Measurements from ENCODE around the gene GLB1L2.
"Not testable (repeated sequence)": the region's sequence is repeated elsewhere in the genome, so short reads cannot be mapped to it uniquely, and the experiment has no call there.

Gene GLB1L2, protein sequence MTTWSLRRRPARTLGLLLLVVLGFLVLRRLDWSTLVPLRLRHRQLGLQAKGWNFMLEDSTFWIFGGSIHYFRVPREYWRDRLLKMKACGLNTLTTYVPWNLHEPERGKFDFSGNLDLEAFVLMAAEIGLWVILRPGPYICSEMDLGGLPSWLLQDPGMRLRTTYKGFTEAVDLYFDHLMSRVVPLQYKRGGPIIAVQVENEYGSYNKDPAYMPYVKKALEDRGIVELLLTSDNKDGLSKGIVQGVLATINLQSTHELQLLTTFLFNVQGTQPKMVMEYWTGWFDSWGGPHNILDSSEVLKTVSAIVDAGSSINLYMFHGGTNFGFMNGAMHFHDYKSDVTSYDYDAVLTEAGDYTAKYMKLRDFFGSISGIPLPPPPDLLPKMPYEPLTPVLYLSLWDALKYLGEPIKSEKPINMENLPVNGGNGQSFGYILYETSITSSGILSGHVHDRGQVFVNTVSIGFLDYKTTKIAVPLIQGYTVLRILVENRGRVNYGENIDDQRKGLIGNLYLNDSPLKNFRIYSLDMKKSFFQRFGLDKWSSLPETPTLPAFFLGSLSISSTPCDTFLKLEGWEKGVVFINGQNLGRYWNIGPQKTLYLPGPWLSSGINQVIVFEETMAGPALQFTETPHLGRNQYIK

DNA sequence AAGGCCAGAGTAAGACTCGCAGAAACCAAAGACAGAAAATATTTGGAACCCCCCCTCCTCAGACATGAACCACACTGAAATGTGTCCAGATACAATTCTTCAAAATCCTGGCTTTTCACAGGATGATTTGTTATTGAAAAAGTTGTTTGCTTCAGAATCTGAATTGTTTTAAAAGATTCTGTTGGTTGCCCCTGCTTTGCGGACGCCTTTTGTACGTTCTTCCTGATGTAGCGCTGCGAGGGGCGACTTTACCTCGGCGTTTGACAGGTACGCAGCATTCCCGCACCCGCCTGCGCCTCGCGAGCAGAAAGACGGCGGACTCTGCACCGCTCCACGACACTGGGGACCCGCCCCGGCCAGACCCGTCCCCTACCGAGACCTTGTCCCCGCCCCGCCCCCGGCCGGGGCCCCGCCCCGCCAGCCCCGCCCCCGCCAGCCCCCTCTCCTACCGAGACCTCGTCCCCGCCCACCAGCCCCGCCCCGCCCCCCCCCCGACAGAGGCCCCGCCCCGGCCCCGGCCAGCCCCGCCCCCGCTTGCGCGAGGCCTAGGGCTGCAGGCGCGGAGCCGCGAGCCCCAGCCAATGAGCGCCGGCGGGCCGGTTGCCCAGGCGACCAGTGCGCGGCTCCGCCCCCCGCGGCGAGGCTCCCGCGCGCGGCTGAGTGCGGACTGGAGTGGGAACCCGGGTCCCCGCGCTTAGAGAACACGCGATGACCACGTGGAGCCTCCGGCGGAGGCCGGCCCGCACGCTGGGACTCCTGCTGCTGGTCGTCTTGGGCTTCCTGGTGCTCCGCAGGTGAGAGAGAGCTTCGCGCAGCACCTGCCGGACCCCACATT lies at the start of gene GLB1L2:
Gene GLB1L2, plus strand, starts transcription at position 635 of the 835 bp plus-strand sequence. Its CDS starts 74 bp downstream, at position 709.
- peak within 1 kb of the TSS; percentile 69 for H3K4me3 ChIP-seq (ENCODE audit: low read length)
- no peaks in the 10 kb centered on the region for H3K9me3 ChIP-seq (ENCODE audit: control insufficient read depth, low read depth, low read length)
- peak within 1 kb of the TSS; percentile 34 for H3K9ac ChIP-seq (ENCODE audit: low read length)

DNA sequence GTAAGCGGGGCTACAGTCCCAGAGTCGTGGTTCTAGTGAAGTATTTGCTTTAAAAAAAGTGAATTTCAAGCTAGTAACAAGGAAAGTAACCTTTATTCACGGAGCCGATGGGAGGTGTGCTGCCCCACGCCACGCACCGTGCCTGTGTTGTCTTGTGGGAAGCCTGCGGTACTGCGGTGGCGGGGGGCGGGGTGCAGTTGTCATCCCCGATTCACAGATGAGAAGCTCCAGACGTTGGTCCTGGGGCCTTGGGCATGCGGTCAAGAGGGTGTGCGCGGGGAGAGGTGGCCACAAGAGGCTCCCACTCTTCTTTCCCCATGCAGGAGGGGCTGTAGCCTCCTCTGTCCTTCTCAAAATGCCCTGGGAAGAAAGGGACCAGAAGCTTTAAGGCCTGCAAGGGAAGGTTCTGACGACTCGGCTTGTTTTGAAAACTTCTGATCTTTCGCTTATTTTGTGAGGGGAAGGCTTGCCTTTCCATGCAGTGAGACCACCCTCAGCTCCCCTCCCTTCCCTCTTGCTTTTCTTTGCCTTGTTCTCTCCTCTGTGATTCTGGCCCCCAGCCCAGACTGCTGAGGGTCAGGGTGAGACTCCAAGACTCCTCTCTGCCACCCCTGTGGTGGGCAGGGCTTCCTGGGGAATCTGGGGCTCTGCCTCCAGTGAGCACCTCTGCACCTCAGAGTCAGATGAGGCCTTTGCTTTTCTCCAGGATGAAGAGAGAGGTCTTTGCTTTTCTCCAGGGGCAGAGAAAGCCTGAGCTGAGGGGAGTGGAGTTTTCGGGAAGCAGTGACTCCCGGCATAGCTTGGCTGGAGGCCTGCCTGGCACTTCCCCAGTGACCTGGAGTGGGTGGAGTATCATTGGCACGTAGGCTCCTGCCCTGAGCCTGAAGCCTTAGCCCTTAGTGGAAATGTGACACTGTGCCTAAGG lies 49.4 kb upstream of the GLB1L2 start:
- H3K4me3 ChIP-seq (ENCODE audit: low read length): no peak overlapping the region
- no peaks in the 10 kb centered on the region for H3K9me3 ChIP-seq (ENCODE audit: control insufficient read depth, low read depth, low read length)
- peaks cover 14% of the 10 kb centered on the region for H3K27me3 ChIP-seq (ENCODE audit: control insufficient read depth, insufficient read depth, low read length)
- H3K27ac ChIP-seq (ENCODE audit: low read length): no peak overlapping the region
- no peak overlapping the region for H3K9ac ChIP-seq (ENCODE audit: low read length)
- H3K36me3 ChIP-seq (ENCODE audit: control insufficient read depth, low read depth, low read length): peaks cover 8% of the 10 kb centered on the region
- H3K4me1 ChIP-seq (ENCODE audit: control insufficient read depth, low read depth, low read length): no peaks in the 10 kb centered on the region

More for the DNA sequence above, at the start of gene GLB1L2:
- H3K4me1 ChIP-seq (ENCODE audit: control insufficient read depth, low read depth, low read length): peaks cover 11% of the 10 kb centered on the region
- H3K27ac ChIP-seq (ENCODE audit: low read length): no peak within 1 kb of the TSS
- H3K27me3 ChIP-seq (ENCODE audit: control insufficient read depth, insufficient read depth, low read length): peaks cover 40% of the 10 kb centered on the region
- H3K36me3 ChIP-seq (ENCODE audit: control insufficient read depth, low read depth, low read length): no peaks in the 10 kb centered on the region

DNA sequence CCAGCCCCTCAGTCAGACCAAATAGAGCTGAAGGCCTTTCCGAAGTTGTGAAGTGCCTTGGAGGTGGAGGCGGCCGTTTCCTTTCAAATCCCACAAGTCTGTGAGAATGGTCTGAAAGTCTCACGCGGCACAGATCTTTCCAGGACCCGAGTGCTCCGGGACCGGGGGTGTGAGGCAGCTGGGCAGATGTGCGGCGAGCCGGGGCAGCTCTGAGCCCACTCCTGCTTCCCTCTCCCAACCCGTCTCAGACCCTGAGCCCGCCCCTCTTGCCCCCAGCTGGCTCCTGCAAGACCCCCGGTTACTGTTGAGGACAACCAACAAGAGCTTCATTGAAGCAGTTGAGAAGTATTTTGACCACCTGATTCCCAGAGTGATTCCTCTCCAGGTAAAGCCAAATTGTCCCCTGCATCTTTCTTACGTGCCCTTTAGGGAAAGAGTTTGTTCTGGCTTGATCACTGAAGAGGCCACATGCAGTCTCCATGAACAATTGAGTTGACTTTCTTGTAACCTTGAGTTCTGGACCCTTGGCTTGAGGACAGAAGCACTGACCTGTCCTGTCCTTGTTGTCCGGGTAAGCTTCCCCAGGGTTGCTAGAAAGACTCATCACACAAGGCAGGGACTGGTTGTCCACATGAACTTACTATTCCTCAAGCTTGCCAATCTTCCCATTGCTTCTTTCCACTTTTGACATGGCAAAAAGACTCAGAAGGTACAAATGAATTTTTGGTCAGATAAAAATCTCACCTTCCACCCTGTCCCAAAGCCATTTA lies 48.1 kb upstream of the GLB1L2 start:
- H3K36me3 ChIP-seq (ENCODE audit: control insufficient read depth, low read depth, low read length): peaks cover 8% of the 10 kb centered on the region
- H3K27ac ChIP-seq (ENCODE audit: low read length): no peak overlapping the region
- no peak overlapping the region for H3K9ac ChIP-seq (ENCODE audit: low read length)
- H3K9me3 ChIP-seq (ENCODE audit: control insufficient read depth, low read depth, low read length): no peaks in the 10 kb centered on the region
- H3K4me3 ChIP-seq (ENCODE audit: low read length): no peak overlapping the region
- peaks cover 1% of the 10 kb centered on the region for H3K27me3 ChIP-seq (ENCODE audit: control insufficient read depth, insufficient read depth, low read length)
- H3K4me1 ChIP-seq (ENCODE audit: control insufficient read depth, low read depth, low read length): no peaks in the 10 kb centered on the region

DNA sequence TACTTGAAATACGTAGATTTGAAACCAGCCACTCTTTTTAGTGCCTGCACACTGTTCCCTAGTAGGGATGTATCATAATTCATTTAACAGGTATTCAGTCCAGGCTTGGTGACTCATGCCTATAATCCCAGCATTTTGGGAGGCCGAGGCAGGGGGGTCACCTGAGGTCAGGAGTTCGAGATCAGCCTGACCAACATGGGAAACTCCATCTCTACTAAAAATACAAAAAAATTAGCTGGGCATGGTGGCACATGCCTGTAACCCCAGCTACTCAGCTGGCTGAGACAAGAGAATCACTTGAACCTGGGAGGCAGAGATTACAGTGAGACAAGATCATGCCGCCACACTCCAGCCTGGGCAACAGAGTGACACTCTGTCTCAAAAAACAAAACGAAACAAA lies 47.4 kb upstream of the GLB1L2 start:
- H3K9me3 ChIP-seq (ENCODE audit: control insufficient read depth, low read depth, low read length); H3K9ac ChIP-seq (ENCODE audit: low read length); H3K4me1 ChIP-seq (ENCODE audit: control insufficient read depth, low read depth, low read length); H3K27ac ChIP-seq (ENCODE audit: low read length); H3K4me3 ChIP-seq (ENCODE audit: low read length); H3K36me3 ChIP-seq (ENCODE audit: control insufficient read depth, low read depth, low read length); H3K27me3 ChIP-seq (ENCODE audit: control insufficient read depth, insufficient read depth, low read length): not testable (repeated sequence)

DNA sequence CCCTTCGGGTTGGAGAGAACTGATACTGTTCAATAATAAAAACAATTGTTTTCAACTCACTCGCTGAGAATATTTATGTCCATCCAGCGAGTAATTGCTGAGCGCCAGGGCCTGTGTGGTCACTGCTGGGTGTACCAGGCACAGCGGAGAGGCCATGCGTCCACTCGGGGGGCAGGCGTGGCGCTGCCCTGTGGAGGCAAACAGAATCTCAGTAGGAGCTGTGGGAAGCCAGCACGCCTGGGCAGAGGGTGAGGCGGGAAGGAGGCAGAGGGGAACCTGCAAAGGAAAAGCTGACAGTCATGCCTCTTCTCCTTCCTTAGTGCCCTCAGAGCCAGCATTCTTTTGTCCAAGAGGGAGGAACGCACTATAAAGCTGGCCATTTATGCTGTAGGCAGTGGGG lies 44.2 kb upstream of the GLB1L2 start:
- no peaks in the 10 kb centered on the region for H3K27me3 ChIP-seq (ENCODE audit: control insufficient read depth, insufficient read depth, low read length)
- no peaks in the 10 kb centered on the region for H3K4me1 ChIP-seq (ENCODE audit: control insufficient read depth, low read depth, low read length)
- H3K36me3 ChIP-seq (ENCODE audit: control insufficient read depth, low read depth, low read length): peaks cover 11% of the 10 kb centered on the region
- no peak overlapping the region for H3K9ac ChIP-seq (ENCODE audit: low read length)
- H3K27ac ChIP-seq (ENCODE audit: low read length): no peak overlapping the region
- H3K9me3 ChIP-seq (ENCODE audit: control insufficient read depth, low read depth, low read length): no peaks in the 10 kb centered on the region
- no peak overlapping the region for H3K4me3 ChIP-seq (ENCODE audit: low read length)

DNA sequence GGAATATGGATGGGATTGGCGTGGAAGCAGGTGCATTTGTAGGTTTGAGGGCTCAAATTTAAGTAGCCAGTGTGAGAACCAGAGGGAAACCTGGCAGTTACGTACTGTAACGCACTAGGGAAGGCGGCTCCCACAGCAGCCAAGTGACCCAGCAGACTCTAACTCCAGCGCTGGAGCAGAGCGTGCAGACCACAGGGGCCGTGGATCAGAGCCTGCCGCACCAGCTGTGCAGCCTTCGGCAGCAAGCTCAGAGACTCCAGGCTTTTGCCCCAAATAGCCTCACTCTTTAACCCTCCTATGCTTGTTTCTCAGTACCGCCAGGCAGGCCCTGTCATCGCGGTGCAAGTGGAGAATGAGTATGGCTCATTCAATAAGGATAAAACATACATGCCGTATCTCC lies 43.3 kb upstream of the GLB1L2 start:
- Histone ChIP-seq H3K36me3 (ENCODE audit: control insufficient read depth, low read depth, low read length) (peaks cover 11% of the 10 kb centered on the region), H3K9ac (ENCODE audit: low read length) (no peak overlapping the region), H3K9me3 (ENCODE audit: control insufficient read depth, low read depth, low read length) (no peaks in the 10 kb centered on the region), H3K4me1 (ENCODE audit: control insufficient read depth, low read depth, low read length) (no peaks in the 10 kb centered on the region), H3K27me3 (ENCODE audit: control insufficient read depth, insufficient read depth, low read length) (no peaks in the 10 kb centered on the region), H3K27ac (ENCODE audit: low read length) (no peak overlapping the region), H3K4me3 (ENCODE audit: low read length) (no peak overlapping the region)

DNA sequence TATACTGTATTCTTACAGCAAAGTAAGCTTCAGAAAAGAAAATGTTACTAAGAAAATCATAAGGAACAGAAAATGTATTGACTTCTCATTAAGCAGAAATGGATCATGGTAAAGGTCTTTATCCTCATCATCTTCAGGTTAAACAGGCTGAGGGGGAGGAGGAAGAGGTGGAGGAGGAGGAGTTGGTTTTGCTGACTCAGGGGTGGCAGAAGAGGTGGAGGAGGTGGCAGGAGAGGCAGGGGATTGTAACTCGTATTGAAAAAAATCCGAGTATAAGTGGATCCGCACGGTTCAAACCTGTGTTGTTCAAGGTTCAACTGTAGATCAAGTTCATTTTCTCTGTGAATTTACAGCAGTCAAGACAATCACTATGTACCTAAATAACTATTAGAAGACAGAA lies 42.6 kb upstream of the GLB1L2 start:
- H3K27ac ChIP-seq (ENCODE audit: low read length): no peak overlapping the region
- peaks cover 5% of the 10 kb centered on the region for H3K36me3 ChIP-seq (ENCODE audit: control insufficient read depth, low read depth, low read length)
- H3K9me3 ChIP-seq (ENCODE audit: control insufficient read depth, low read depth, low read length): no peaks in the 10 kb centered on the region
- H3K9ac ChIP-seq (ENCODE audit: low read length): no peak overlapping the region
- no peak overlapping the region for H3K4me3 ChIP-seq (ENCODE audit: low read length)
- H3K27me3 ChIP-seq (ENCODE audit: control insufficient read depth, insufficient read depth, low read length): no peaks in the 10 kb centered on the region
- H3K4me1 ChIP-seq (ENCODE audit: control insufficient read depth, low read depth, low read length): no peaks in the 10 kb centered on the region

DNA sequence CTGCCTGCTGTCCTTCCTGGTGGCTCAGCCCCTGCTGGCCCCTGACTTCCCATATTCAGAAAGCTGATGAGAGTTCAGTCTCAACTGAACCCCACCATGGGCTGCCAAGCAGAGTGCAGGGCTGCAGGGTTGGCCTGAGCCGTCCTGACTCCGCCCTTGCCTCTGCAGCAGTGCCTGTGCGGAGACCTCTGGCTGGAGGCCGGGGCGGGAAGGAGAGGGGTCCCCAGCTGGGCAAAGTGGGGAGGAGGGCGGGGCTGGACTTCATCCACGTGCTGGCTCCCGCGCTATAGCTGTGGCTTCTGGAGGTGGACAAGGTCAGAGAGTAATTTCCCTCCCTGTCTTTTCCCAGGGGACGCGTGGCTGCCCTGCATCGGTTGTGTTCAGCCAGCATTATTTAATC lies 42.0 kb upstream of the GLB1L2 start:
- H3K9me3 ChIP-seq (ENCODE audit: control insufficient read depth, low read depth, low read length): no peaks in the 10 kb centered on the region
- no peak overlapping the region for H3K27ac ChIP-seq (ENCODE audit: low read length)
- peaks cover 3% of the 10 kb centered on the region for H3K36me3 ChIP-seq (ENCODE audit: control insufficient read depth, low read depth, low read length)
- no peak overlapping the region for H3K9ac ChIP-seq (ENCODE audit: low read length)
- no peaks in the 10 kb centered on the region for H3K27me3 ChIP-seq (ENCODE audit: control insufficient read depth, insufficient read depth, low read length)
- H3K4me3 ChIP-seq (ENCODE audit: low read length): no peak overlapping the region
- no peaks in the 10 kb centered on the region for H3K4me1 ChIP-seq (ENCODE audit: control insufficient read depth, low read depth, low read length)

DNA sequence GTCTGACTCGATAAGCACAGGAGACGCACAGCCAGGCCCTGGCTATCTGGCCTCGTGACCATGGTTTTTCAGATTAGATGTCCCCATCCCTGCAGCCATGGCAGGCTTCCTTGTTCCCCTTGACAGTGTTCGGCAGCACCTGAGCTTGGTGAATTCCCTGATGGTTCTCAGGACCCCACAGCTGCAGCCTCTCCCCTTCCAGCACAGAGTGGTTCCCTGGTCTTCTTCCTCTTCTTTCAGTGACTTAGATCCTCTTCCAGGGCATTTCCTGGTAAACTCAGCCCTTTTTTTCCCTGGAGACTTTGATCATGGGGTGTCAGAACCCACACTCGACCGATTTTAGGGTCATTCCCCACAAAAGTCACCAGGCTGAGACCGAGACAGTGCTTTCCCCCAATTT lies 41.1 kb upstream of the GLB1L2 start:
- no peak overlapping the region for H3K4me3 ChIP-seq (ENCODE audit: low read length)
- no peaks in the 10 kb centered on the region for H3K4me1 ChIP-seq (ENCODE audit: control insufficient read depth, low read depth, low read length)
- H3K36me3 ChIP-seq (ENCODE audit: control insufficient read depth, low read depth, low read length): peaks cover 3% of the 10 kb centered on the region
- no peak overlapping the region for H3K9ac ChIP-seq (ENCODE audit: low read length)
- no peak overlapping the region for H3K27ac ChIP-seq (ENCODE audit: low read length)
- H3K27me3 ChIP-seq (ENCODE audit: control insufficient read depth, insufficient read depth, low read length): no peaks in the 10 kb centered on the region
- no peaks in the 10 kb centered on the region for H3K9me3 ChIP-seq (ENCODE audit: control insufficient read depth, low read depth, low read length)

DNA sequence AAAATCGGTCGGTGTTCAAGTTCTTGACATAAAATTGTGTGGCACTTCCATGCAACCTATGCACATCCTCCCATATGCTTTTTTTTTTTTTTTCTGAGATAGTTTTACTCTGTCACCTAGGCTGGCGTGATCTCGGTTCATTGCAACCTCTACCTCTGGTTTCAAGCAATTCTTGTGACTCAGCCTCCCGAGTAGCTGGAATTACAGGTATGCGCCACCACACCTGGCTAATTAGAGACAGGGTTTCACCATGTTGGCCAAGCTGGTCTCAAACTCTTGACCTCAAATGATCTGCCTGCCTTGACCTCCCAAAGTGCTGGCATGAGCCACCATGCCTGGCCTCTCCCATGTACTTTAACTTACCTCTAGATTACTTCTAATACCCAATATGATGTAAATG lies 40.6 kb upstream of the GLB1L2 start:
- no peaks in the 10 kb centered on the region for H3K4me1 ChIP-seq (ENCODE audit: control insufficient read depth, low read depth, low read length)
- H3K27ac ChIP-seq (ENCODE audit: low read length): no peak overlapping the region
- no peaks in the 10 kb centered on the region for H3K27me3 ChIP-seq (ENCODE audit: control insufficient read depth, insufficient read depth, low read length)
- no peak overlapping the region for H3K4me3 ChIP-seq (ENCODE audit: low read length)
- H3K9me3 ChIP-seq (ENCODE audit: control insufficient read depth, low read depth, low read length): no peaks in the 10 kb centered on the region
- peaks cover 3% of the 10 kb centered on the region for H3K36me3 ChIP-seq (ENCODE audit: control insufficient read depth, low read depth, low read length)
- H3K9ac ChIP-seq (ENCODE audit: low read length): no peak overlapping the region
